Right cardiac atrium (tissue), 5 donors: ENCODE results near the gene STXBP4. TPM values are rescaled to one million over a fixed set of nuclear protein-coding genes. Genes with fewer than 3 reads are reported as not detected.

ENCODE experiments used
- ATAC-seq, 2 donors: fragments of 200-7000 bp; cut with Tn5 transposase; one replicate each; pipeline versions ENCODE4 v1.8.0 to v1.9.1; 2020; ENCODE audit warnings: moderate library complexity in 2 of 2, mild to moderate bottlenecking in 1 of 2
- DNase-seq, 3 donors: peaks; one replicate each; pipeline ENCODE4 v3.0.0-alpha.2; 2020
- H3K27ac ChIP-seq: one replicate; pipeline ENCODE4 v1.5.1; 2013; ENCODE audit warnings: mild to moderate bottlenecking, low read length, control low read depth, moderate library complexity
- H3K27me3 ChIP-seq: one replicate; pipeline ENCODE4 v1.6.1; 2013; ENCODE audit not compliant: control insufficient read depth, insufficient read depth
- H3K4me1 ChIP-seq: one replicate; pipeline ENCODE4 v1.6.1; 2013; ENCODE audit warnings: low read length; ENCODE audit not compliant: control insufficient read depth, insufficient read depth
- H3K4me3 ChIP-seq: one replicate; pipeline ENCODE4 v1.5.1; 2013; ENCODE audit warnings: low read length, control low read depth
- H3K9me3 ChIP-seq: one replicate; pipeline ENCODE4 v1.6.1; 2013; ENCODE audit warnings: low read length; ENCODE audit not compliant: control insufficient read depth
- WGBS: extraction: QIAGEN DNeasy Blood & Tissue Kit; methylation state at CpG from one replicate; pipeline ENCODE4 v1.1.7; 2013; 5-methylcytosine and 5-hydroxymethylcytosine counted together
- intact Hi-C, 4 donors: fragments of 100-400 bp; cut with DNase I; formaldehyde crosslinking; loops; one replicate each; pipeline versions ENCODE4 v1.11.0 to v1.14.0; 2022 to 2023
- long read RNA-seq, 4 donors: library from polyadenylated mRNA; unstranded; transcript quantifications; one replicate each; pipeline ENCODE4 v2.0.0, GENCODE V29; 2020 to 2021
- polyA plus RNA-seq: library from polyadenylated mRNA; stranded (reverse); fragments of 200-250 nt; gene quantifications from one replicate; pipeline ENCODE4 v1.2.3, GENCODE V29; 2013
- total RNA-seq, 4 donors: library from RNA; stranded (reverse); fragmentation: NEBNext Ultra II Directional; extraction: Animal tissue kit (Norgen Biotek cat#: 25700); gene quantifications; one replicate each; pipeline ENCODE4 v1.2.1, GENCODE V29; 2021
- donor health status: healthy with polysubstance abuse.
- donor health status: DM: no; HTN: yes; CAD: no.
- donor health status: DM: no; HTN: no; CAD: no.
- donor health status: DM: no; HTN: yes; CAD: no; lungs with severe emphysema.
- donor health status: DM: yes; HTN: yes; CAD: no.

Gene STXBP4
- total RNA-seq (10 to 100 TPM in 1 of 4 donors, 1 to 10 TPM in 3; 8.9 to 10.8 (median 9.7) TPM), polyA plus RNA-seq (2.6 TPM)
- long read RNA-seq, donor 1, partial matches to known transcripts = 1 of 7 reads
- long read RNA-seq, donor 1, other reads (novel, unspliced or antisense) = 6 of 7 reads
- long read RNA-seq, donor 2, partial matches to known transcripts = 0 of 4 reads
- long read RNA-seq, donor 2, other reads (novel, unspliced or antisense) = 4 of 4 reads
- long read RNA-seq, donor 3, partial matches to known transcripts = 8 of 15 reads
- long read RNA-seq, donor 3, other reads (novel, unspliced or antisense) = 7 of 15 reads
- long read RNA-seq, donor 4, full-length matches to known transcripts = 1 of 5 reads
- long read RNA-seq, donor 4, partial matches to known transcripts = 2 of 5 reads
- long read RNA-seq, donor 4, other reads (novel, unspliced or antisense) = 2 of 5 reads

DNA sequence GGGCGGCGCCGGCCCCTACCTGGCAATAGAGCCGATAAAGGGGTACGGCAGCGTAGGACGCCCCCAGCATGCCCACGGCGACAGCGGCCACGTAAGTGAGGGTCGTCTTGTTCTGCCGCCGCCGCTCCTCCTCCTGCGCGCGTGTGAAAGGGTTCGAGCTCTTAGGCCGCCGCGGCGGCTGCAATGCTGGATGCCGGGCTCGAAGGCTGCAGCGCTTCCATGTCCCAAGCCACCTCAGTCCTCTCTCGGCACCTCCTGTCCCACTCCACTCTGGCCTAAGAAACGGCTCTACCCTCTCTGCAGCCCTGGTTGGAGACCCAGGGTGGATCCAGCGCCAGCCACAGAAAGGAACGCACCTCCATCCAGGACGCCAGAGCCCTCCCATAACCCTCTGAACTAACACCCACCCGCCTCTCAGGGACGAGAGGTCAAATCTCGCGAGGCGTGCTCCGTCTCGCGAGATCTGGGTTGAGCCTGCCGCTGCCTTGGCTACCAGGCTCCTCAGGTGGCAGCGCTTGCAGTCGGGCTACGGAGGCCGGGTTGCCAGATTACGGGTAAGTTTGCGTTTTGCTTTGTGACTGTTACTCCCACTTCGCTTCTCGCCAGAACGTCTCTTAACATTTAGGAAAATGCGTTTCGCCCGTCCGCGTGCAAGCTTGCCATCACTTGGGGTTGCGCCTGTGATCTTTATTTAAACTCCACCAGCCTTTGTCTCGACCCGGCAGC, at the start of gene STXBP4, which contains the start of gene COX11:
STXBP4 (plus strand) TSS at position 504 of the 726 bp plus-strand sequence. CDS start 17,455 bp downstream, outside the sequence.
COX11 (minus strand) TSS at position 393 of the 726 bp plus-strand sequence; CDS start at position 385, 8 bp downstream.
- intact Hi-C loops = no loop called here

GRCh38 chr17:54919425-54919824, 49.1 kb upstream of the STXBP4 start:
- DNase-seq (no peak), ATAC-seq (no peak)
- H3K27ac ChIP-seq = no peak overlapping the region
- intact Hi-C loops = no loop called here
- H3K4me3 ChIP-seq = no peak overlapping the region
- no peaks in the 10 kb centered on the region for H3K27me3 ChIP-seq
- H3K4me1 ChIP-seq = no peaks in the 10 kb centered on the region
- H3K9me3 ChIP-seq = no peaks in the 10 kb centered on the region

More for the DNA sequence above, at the start of gene STXBP4, which contains the start of gene COX11:
- no peaks in the 10 kb centered on the region for H3K4me1 ChIP-seq
- no peaks in the 10 kb centered on the region for H3K9me3 ChIP-seq
- H3K27ac ChIP-seq = peak within 1 kb of the TSS; percentile 96
- peak within 1 kb of the TSS; percentile 84 for H3K4me3 ChIP-seq
- DNase-seq (peak; percentile 93 to 98 (median 98)), ATAC-seq (peak; percentile 99 to 100)
- H3K27me3 ChIP-seq = no peaks in the 10 kb centered on the region
- WGBS = under 1% methylated on average over 57 of the region's 57 CpGs

DNA sequence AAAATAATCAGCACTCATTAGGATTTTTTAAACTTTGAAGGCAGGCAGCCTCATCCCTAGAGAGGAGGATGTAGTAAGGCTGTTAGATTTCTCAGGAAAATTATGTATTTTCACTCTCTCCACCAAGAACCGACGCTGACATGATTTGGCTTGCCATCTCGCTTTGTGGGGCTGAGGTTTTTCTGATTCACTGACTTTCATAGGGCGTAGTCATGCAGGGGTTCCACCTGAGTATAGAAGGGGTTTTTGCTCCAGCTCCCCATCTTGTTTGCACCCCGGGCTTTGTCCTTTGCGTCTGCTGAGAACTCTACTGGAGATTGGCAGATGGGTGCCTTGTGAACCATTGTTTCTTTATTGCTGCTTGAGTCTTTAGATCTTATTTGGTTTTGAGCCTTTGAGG, 47.7 kb upstream of the STXBP4 start:
- 77% methylated on average over 6 of the region's 6 CpGs for WGBS
- no peak for ATAC-seq

DNA sequence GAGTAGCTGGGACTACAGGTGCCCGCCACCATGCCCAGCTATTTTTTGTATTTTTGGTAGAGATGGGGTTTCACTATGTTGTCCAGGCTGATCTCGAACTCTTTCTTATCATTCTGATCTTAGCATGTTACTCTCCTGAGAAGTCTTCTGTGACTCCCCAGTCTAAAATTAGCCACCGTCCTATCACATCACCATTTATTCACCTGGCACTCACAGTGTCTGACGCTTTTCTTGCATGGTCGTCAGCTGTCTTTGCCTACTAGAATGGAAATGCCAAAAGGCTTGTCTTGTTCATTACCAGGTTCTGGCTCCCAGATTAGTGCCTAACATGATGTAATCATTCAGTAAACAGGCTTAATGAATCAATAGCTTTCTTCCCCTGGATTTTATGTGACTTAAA, 44.2 kb upstream of the STXBP4 start:
- H3K4me3 ChIP-seq = no peak overlapping the region
- DNase-seq = no peak
- no peak overlapping the region for H3K27ac ChIP-seq
- intact Hi-C loops = no loop called here
- no peak for ATAC-seq
- H3K4me1 ChIP-seq = no peaks in the 10 kb centered on the region
- no peaks in the 10 kb centered on the region for H3K27me3 ChIP-seq
- 89% methylated on average over 5 of the region's 5 CpGs for WGBS
- no peaks in the 10 kb centered on the region for H3K9me3 ChIP-seq

More for the DNA sequence above, 47.7 kb upstream of the STXBP4 start:
- no peak overlapping the region for H3K4me3 ChIP-seq
- no peak overlapping the region for H3K27ac ChIP-seq
- H3K4me1 ChIP-seq = no peaks in the 10 kb centered on the region
- no peaks in the 10 kb centered on the region for H3K27me3 ChIP-seq
- no peaks in the 10 kb centered on the region for H3K9me3 ChIP-seq
- no peak for DNase-seq
- intact Hi-C loops = no loop called here

DNA sequence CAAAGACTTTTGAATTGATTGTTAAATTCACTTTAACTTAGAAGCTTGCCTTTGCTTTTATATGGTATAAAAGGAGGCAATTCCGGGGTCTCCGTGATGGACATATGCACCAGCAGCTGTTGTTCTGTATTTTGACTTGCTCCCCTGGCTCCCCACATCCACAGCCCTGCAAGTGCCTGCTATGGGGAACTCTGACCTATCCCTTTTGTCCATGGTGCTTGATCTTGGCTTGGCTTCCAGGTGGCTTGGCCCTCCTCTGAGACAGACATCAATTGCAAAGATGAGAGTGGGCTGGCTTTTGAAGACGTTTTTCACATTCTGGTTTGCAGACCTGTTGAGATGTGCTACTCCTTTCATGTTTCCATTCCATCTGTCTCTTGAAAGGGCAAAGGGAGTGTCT, 41.0 kb upstream of the STXBP4 start:
- ATAC-seq (no peak), DNase-seq (no peak)
- WGBS = 74% methylated on average over 3 of the region's 3 CpGs

GRCh38 chr17:54932711-54933110, 35.9 kb upstream of the STXBP4 start:
- DNase-seq (no peak), ATAC-seq (no peak)
- Histone ChIP-seq H3K27me3 (no peaks in the 10 kb centered on the region), H3K27ac (no peak overlapping the region), H3K9me3 (no peaks in the 10 kb centered on the region), H3K4me3 (no peak overlapping the region), H3K4me1 (no peaks in the 10 kb centered on the region)
- intact Hi-C loops = no loop called here
- 96% methylated on average over 1 of the region's 1 CpG for whole genome bisulfite sequencing

More for the DNA sequence above, 41.0 kb upstream of the STXBP4 start:
- H3K9me3 ChIP-seq = no peaks in the 10 kb centered on the region
- H3K4me3 ChIP-seq = no peak overlapping the region
- H3K4me1 ChIP-seq = no peaks in the 10 kb centered on the region
- intact Hi-C loops = no loop called here
- H3K27ac ChIP-seq = no peak overlapping the region
- no peaks in the 10 kb centered on the region for H3K27me3 ChIP-seq

DNA sequence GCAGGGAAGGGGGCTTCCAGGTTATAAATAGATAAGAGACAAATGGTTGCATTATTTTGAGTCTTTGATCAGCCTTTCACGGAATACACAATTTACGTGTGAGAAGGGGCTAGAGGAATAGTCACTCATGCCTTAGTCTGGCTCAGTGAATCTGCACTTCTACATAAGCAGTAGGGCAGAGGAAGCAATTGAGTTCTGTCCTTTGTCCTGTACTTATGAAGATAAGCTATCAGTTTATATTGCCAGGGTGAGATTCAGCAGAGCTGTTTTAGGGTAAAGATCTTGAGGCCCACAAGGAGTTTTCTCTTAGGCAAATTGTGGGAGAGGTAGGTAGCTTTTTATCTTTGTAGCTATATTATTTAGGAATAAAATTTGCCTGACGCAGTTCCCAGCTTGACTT, 34.6 kb upstream of the STXBP4 start:
- Histone ChIP-seq H3K4me1 (no peaks in the 10 kb centered on the region), H3K27me3 (no peaks in the 10 kb centered on the region), H3K4me3 (no peak overlapping the region), H3K27ac (no peak overlapping the region), H3K9me3 (no peaks in the 10 kb centered on the region)
- ATAC-seq = no peak
- intact Hi-C loops = no loop called here
- WGBS = 74% methylated on average over 3 of the region's 3 CpGs
- DNase-seq = no peak

- DNase-seq = no peak
- no peak overlapping the region for H3K4me3 ChIP-seq
- H3K9me3 ChIP-seq = no peaks in the 10 kb centered on the region
- no peak overlapping the region for H3K27ac ChIP-seq
- WGBS = 89% methylated on average over 5 of the region's 5 CpGs
- no peaks in the 10 kb centered on the region for H3K27me3 ChIP-seq
- no peaks in the 10 kb centered on the region for H3K4me1 ChIP-seq
- ATAC-seq = no peak
- intact Hi-C loops = no loop called here
These were observed 33.1 kb upstream of the STXBP4 start for GRCh38 chr17:54935471-54935870.

DNA sequence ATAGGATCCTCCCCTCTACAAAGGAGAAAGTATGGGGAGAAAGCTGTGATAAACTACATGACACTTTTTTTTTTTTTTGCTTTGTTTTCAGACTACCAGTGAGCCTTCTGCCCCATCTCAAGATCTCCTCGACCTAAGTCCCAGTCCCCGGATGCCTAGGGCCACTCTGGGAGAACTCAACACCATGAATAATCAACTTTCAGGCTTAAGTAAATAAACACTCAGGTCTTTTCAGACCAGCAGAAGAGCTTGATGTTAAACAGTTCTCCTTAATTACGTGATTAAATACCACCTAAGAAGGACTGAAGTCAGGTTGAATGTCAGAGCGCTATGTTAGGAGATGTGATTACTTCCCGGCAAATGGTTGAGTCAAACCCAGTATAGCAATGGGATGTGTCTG, 31.5 kb upstream of the STXBP4 start:
- Histone ChIP-seq H3K27me3 (no peaks in the 10 kb centered on the region), H3K27ac (no peak overlapping the region), H3K9me3 (no peaks in the 10 kb centered on the region), H3K4me3 (no peak overlapping the region), H3K4me1 (no peaks in the 10 kb centered on the region)
- DNase-seq (no peak), ATAC-seq (no peak)
- 55% methylated on average over 5 of the region's 5 CpGs for WGBS
- intact Hi-C loops = no loop called here

- intact Hi-C loops = no loop called here
- no peaks in the 10 kb centered on the region for H3K27me3 ChIP-seq
- H3K4me3 ChIP-seq = no peak overlapping the region
- no peaks in the 10 kb centered on the region for H3K4me1 ChIP-seq
- no peaks in the 10 kb centered on the region for H3K9me3 ChIP-seq
- WGBS = 98% methylated on average over 1 of the region's 1 CpG
- DNase-seq (no peak), ATAC-seq (no peak)
- no peak overlapping the region for H3K27ac ChIP-seq
These were observed 31.1 kb upstream of the STXBP4 start for GRCh38 chr17:54937426-54937825.

DNA sequence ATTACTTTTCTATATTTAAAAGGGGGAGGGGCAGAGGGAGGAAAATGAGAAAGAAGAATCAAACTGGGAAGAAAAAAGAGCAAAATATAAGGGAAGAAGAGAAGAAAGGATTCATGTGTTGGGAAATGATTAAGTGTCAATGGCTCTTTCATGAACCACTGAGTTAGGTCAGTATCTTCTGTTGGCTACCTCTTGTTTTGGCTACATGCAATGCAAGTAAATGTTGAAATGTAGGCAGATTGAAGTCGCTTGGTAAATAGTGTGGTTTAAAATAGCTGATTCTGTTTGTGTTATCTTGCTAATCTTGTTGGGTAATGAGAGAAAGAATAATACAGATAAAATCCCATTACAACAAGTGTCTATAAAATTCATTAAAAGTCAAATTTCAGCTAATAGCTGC, 27.3 kb upstream of the STXBP4 start:
- intact Hi-C loops = no loop called here

More for the DNA sequence above, 27.3 kb upstream of the STXBP4 start:
- Histone ChIP-seq H3K4me1 (no peaks in the 10 kb centered on the region), H3K9me3 (no peaks in the 10 kb centered on the region), H3K4me3 (no peak overlapping the region), H3K27me3 (no peaks in the 10 kb centered on the region), H3K27ac (no peak overlapping the region)
- DNase-seq (no peak), ATAC-seq (no peak)
- 86% methylated on average over 1 of the region's 1 CpG for WGBS
